ENCODE measurements around the gene PCBD2. TPM values are rescaled to one million over a fixed set of nuclear protein-coding genes. Genes with fewer than 3 reads are reported as not detected.

PCBD2 gene
- total RNA-seq, 1 experiment from 2014 or later, result 7.0 TPM

DNA sequence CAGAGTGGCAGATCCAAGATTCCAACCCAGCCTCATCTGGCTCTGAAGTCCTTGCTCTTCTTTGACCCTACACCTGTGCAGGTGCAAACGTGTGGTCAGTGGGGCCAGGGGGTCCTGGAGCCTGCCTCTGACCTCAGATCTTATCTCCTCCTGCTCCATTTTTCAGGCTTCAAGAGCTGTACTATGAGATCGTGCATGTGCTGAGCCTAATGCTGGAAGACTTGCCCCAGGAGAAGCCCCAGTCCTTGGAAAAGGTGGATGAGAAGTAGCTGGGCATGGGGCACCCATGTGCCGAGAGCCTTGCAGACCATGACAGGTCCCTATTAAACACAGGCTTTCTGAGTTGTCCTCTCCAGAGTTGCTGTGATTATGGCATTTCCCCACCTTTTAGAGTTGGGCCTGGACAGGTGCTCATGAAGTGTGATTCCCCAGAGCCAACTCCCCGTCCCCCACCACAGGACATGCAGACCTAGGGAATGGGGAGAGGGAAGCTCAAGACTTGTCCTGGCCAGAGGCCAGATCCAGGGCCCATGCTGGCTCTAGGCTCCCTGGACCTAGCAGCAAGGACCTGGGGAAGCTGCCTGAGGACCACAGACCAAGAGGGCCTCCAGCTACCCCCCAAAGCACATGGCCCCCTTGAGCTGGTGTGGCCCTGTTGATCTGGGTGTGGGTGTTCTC, 106.6 kb downstream of the PCBD2 start:
- no TSS peak for BruUV-seq (replicated peaks)
- CTCF ChIA-PET, result interaction anchor here (0.5 to 0.6 kb wide), 2 partner anchors 193 to 420 kb away, joined by 3 read pairs; no protein-coding TSS in a partner anchor
- intact Hi-C loops (cut with micrococcal nuclease), result loop anchor here (1.0 kb wide), 1 partner anchor 176 kb away; no protein-coding TSS in a partner anchor

DNA sequence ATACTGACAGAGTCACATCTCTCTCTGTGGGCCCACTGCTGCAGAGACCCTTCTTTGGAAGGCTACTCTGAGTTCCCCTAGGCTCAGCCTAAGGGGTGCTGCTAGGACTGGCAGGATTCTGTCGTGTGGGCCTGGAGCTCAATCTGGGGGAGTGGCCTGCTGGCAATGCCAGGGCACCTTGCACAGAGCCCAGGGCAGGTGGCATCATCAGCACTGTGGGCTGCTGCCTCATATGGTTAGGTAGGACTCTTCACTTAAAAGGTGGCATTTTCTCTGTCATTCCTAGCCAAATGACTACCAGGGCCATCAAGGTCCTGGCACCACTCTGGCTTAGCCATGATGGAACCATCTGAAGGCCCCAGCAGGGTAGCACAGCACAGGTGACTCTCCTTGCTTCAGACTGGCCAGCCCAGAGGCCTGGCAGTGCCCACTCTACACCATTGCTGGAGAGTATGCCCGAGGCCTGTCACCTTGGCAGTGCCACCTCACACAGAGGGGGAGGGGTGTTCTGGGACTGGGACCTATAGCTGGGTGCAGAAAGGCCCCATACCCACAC, 107.2 kb downstream of the PCBD2 start:
- CTCF ChIA-PET, result no interaction called here
- TF ChIP-seq EZH2 (IDR thresholded peaks at IDR 0.05; ENCODE audit: low read length, unreplicated experiment) (no peak), EZH2phosphoT487 (IDR thresholded peaks at IDR 0.05; ENCODE audit: borderline replicate concordance, low read length) (no peak)
- TF ChIP-seq, protein P1, sequence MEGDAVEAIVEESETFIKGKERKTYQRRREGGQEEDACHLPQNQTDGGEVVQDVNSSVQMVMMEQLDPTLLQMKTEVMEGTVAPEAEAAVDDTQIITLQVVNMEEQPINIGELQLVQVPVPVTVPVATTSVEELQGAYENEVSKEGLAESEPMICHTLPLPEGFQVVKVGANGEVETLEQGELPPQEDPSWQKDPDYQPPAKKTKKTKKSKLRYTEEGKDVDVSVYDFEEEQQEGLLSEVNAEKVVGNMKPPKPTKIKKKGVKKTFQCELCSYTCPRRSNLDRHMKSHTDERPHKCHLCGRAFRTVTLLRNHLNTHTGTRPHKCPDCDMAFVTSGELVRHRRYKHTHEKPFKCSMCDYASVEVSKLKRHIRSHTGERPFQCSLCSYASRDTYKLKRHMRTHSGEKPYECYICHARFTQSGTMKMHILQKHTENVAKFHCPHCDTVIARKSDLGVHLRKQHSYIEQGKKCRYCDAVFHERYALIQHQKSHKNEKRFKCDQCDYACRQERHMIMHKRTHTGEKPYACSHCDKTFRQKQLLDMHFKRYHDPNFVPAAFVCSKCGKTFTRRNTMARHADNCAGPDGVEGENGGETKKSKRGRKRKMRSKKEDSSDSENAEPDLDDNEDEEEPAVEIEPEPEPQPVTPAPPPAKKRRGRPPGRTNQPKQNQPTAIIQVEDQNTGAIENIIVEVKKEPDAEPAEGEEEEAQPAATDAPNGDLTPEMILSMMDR (conservative IDR thresholded peaks at IDR 0.05; ENCODE audit: low read depth, low read length), result no peak
- H3K4me3 ChIP-seq (ENCODE audit: low read length), result no peak overlapping the region
- no peak overlapping the region for H3K27ac ChIP-seq (ENCODE audit: low read length)
- BruUV-seq (replicated peaks), result no TSS peak
- intact Hi-C loops (cut with micrococcal nuclease), result no loop called here
- H3K9ac ChIP-seq (ENCODE audit: low read length), result no peak overlapping the region
- no peaks in the 10 kb centered on the region for H3K4me1 ChIP-seq (ENCODE audit: insufficient read depth, low read length)
- H3K9me3 ChIP-seq (ENCODE audit: low read length), result no peaks in the 10 kb centered on the region
- POLR2A ChIA-PET (ENCODE audit: unreplicated experiment), result no interaction called here
- no peak overlapping the region for H3K4me2 ChIP-seq (ENCODE audit: low read length)
- no peaks in the 10 kb centered on the region for H3K36me3 ChIP-seq (ENCODE audit: low read depth, low read length)
- H3K79me2 ChIP-seq (ENCODE audit: low read length), result no peaks in the 10 kb centered on the region
- H3K27me3 ChIP-seq (ENCODE audit: low read length), result no peaks in the 10 kb centered on the region
- H4K20me1 ChIP-seq (ENCODE audit: low read length), result no peaks in the 10 kb centered on the region
- ATAC-seq (no peak), DNase-seq (no peak)
- no peaks in the 10 kb centered on the region for H3K9me2 ChIP-seq (replicated peaks; ENCODE audit: low read length)
- no peak overlapping the region for H2AFZ ChIP-seq (ENCODE audit: low read length)
- H3F3A ChIP-seq (ENCODE audit: low read length, unreplicated experiment), result no peaks in the 10 kb centered on the region

More for the DNA sequence above, 106.6 kb downstream of the PCBD2 start:
- Histone ChIP-seq H3K9ac (ENCODE audit: low read length) (no peak overlapping the region), H3K4me3 (ENCODE audit: low read length) (no peak overlapping the region), H3K9me2 (replicated peaks; ENCODE audit: low read length) (no peaks in the 10 kb centered on the region), H3K27ac (ENCODE audit: low read length) (no peak overlapping the region), H3K4me2 (ENCODE audit: low read length) (no peak overlapping the region), H3K79me2 (ENCODE audit: low read length) (no peaks in the 10 kb centered on the region), H3K36me3 (ENCODE audit: low read depth, low read length) (no peaks in the 10 kb centered on the region), H3F3A (ENCODE audit: low read length, unreplicated experiment) (no peaks in the 10 kb centered on the region), H4K20me1 (ENCODE audit: low read length) (no peaks in the 10 kb centered on the region), H3K27me3 (ENCODE audit: low read length) (no peaks in the 10 kb centered on the region), H3K9me3 (ENCODE audit: low read length) (no peaks in the 10 kb centered on the region), H2AFZ (ENCODE audit: low read length) (no peak overlapping the region), H3K4me1 (ENCODE audit: insufficient read depth, low read length) (no peaks in the 10 kb centered on the region)
- DNase-seq (no peak), ATAC-seq (no peak)
- POLR2A ChIA-PET (ENCODE audit: unreplicated experiment), result no interaction called here
- TF ChIP-seq EZH2phosphoT487 (IDR thresholded peaks at IDR 0.05; ENCODE audit: borderline replicate concordance, low read length), result no peak
- TF ChIP-seq, protein P1 (conservative IDR thresholded peaks at IDR 0.05; ENCODE audit: low read depth, low read length), result no peak
- no peak for TF ChIP-seq EZH2 (IDR thresholded peaks at IDR 0.05; ENCODE audit: low read length, unreplicated experiment)

Small RNA genes within 50 kb of the gene (microRNA-seq; reads per million reads assigned to microRNA genes)
- not detected for gene MIR4461 (ENCODE audit: unreplicated experiment)

Other genes with a start within 250 kb of the PCBD2 start
- 12.9 and 19.5 TPM in 2 replicates for gene CAMLG, start 166.6 kb upstream of the PCBD2 start, total RNA-seq (2014; rRNA removed)
- 29.0 and 36.8 TPM in 2 replicates for gene DDX46, start 146.4 kb upstream of the PCBD2 start, total RNA-seq (2014; rRNA removed)
- gene C5orf24, start 59.2 kb upstream of the PCBD2 start, total RNA-seq (2014; rRNA removed), result 16.5 and 18.2 TPM in 2 replicates
- 42.6 and 46.4 TPM in 2 replicates for gene TXNDC15, start 30.8 kb upstream of the PCBD2 start, total RNA-seq (2014; rRNA removed)
- gene CATSPER3, start 62.8 kb downstream of the PCBD2 start, total RNA-seq (2014; rRNA removed), result 0.40 TPM in 1 of 2 replicates, not detected in the other
- gene PITX1, start 129.1 kb downstream of the PCBD2 start, total RNA-seq (2014; rRNA removed), result 40.8 and 69.0 TPM in 2 replicates